ENCODE results near the gene CENPH.
"Not testable (repeated sequence)": the region's sequence is repeated elsewhere in the genome, so short reads cannot be mapped to it uniquely, and the experiment has no call there.

Gene CENPH

DNA sequence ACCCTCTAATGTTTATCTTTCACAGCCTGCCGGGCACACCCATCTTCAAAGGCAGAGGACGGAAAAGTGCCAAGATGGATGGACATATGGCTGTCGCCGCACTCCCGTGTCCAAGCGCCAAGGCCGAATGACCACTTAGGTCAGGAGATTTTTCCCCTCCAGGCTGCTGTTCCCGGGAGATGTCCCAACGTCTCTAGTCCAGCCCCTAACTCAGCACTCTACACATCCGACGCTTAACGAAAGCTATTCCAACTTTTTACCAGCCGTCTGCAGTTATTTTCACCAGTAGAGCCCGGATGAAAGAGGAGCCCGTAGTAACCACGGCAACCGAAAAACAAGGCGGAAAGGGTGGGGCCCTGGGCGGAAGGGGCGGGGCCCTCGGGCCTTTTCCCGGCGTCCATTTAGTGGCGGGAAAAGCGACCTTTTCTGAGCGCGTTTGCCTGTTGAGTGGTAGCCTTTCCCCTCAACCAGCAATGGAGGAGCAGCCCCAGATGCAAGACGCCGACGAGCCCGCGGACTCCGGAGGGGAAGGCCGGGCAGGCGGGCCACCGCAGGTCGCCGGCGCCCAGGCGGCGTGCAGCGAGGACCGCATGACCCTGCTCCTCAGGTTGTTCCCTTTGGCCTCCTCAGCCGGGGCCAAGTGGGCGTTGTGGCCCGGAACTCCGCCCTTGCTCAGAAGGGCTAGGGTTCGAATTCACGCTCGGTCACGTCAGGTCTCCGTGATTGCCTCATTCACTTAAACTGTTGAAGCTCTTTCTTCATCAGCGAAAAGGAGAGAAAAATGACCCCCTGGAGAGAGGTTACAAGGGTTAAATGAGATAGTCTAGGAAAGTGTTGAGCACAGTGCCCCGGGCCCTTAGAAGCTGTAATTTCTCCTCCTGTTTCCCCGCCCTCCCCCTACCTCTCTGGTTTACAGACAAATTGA lies at the start of gene CENPH:
CENPH (plus strand) TSS at position 422 of the 925 bp plus-strand sequence; CDS start at position 474, 52 bp downstream.
- peak; percentile 92 for DNase-seq

DNA sequence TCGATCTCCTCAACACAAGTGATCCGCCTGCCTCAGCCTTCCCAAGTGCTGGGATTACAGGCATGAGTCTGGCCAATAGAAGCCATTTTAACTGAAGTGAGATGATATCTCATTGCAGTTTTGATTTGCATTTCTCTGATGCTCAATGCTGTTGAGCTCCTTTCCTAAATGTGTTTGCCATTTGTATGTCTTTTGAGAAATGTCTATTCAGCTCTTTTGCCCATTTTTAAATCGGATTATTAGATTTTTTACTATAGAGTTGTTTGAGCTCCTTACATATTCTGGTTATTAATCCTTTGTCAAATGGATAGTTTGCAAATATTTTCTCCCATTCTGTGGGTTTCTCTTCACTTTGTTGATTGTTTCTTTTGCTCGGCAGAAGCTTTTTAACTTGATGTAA lies 49.1 kb upstream of the CENPH start:
- DNase-seq, result not testable (repeated sequence)

- no peak for DNase-seq
Measured at GRCh38 chr5:69140827-69141226, 48.6 kb upstream of the CENPH start.

GRCh38 chr5:69148576-69148975 lies 40.8 kb upstream of the CENPH start:
- not testable (repeated sequence) for DNase-seq

- DNase-seq, result no peak
Measured at GRCh38 chr5:69148981-69149675, 40.3 kb upstream of the CENPH start.

DNA sequence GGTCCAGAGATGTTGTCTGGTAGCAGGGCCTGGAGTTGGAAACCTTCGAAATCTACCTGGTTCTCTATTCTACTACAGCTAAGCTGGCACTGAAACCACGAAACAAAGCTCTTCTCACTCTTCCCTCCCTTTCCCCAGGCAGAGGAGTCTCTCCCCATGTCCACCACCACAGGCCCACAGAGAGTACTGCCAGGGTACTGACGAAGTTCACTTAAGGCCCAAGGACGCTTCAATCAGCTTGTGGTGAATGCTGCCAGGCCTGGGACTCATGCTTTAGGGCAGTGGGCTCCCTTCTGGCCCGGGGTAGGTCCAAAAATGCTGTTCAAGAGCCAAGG lies 39.7 kb upstream of the CENPH start:
- DNase-seq, result no peak

- DNase-seq, result no peak
Measured at GRCh38 chr5:69152731-69153130, 36.7 kb upstream of the CENPH start.

GRCh38 chr5:69156456-69156855 lies 32.9 kb upstream of the CENPH start:
- DNase-seq, result no peak

DNA sequence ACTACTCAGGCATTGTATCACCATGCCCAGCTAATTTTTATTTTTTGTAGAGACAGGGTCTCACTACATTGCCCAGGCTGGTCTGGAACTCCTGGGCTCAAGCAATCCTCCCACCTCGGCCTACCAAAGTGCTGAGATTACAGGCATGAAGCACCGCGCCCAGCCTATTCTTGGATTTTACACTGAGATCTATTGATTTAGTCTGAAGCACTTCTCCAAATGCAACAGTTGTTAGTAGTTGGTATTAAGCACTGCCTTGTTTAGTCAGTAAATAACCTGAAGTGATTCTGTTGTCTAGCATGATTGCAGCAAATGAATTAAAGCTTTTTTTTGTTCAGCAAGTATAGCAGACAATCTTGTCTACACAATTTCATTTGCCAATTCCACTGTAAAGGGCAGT lies 31.3 kb upstream of the CENPH start:
- DNase-seq, result no peak

- DNase-seq, result no peak
Measured at GRCh38 chr5:69160651-69161050, 28.7 kb upstream of the CENPH start.

DNA sequence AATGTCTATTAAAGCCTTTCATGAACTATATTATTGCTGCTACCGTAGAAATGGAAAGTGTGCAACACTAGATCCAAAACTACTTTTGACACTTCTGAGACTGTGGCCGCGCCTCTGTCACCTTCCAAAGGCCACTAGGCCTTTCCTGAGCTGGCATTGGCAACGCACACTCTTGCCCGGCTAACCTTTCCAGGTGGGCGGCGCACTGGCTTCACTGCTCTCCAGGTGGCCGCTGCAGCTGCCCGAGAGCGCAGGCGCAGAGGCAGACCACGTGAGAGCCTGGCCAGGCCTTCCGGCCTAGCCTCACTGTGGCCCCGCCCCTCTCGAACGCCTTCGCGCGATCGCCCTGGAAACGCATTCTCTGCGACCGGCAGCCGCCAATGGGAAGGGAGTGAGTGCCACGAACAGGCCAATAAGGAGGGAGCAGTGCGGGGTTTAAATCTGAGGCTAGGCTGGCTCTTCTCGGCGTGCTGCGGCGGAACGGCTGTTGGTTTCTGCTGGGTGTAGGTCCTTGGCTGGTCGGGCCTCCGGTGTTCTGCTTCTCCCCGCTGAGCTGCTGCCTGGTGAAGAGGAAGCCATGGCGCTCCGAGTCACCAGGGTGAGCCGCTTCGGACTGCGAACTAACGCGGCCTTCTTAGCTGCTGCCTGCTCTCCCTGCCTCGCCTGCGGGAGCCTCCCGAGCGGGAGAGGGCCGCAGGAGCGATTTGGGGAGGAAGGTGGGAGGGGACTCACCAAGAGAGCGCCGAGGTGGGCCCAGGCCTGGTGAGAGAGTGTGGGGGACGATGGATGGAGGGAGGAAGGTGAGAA lies 22.5 kb upstream of the CENPH start, which contains the start of gene CCNB1:
CCNB1 (plus strand) TSS at position 465 of the 807 bp plus-strand sequence; CDS start at position 578, 113 bp downstream.
- DNase-seq, result peak; percentile 94

- no peak for DNase-seq
Measured at GRCh38 chr5:69167493-69167855, 21.9 kb upstream of the CENPH start.

DNA sequence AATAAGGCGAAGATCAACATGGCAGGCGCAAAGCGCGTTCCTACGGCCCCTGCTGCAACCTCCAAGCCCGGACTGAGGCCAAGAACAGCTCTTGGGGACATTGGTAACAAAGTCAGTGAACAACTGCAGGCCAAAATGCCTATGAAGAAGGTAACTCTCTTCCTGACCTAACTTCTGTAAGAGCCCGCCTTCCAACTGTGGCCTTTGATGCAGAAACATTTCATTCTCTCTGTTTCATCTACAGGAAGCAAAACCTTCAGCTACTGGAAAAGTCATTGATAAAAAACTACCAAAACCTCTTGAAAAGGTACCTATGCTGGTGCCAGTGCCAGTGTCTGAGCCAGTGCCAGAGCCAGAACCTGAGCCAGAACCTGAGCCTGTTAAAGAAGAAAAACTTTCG lies 21.5 kb upstream of the CENPH start:
- no peak for DNase-seq

GRCh38 chr5:69170495-69170894 lies 18.9 kb upstream of the CENPH start:
- DNase-seq, result no peak

DNA sequence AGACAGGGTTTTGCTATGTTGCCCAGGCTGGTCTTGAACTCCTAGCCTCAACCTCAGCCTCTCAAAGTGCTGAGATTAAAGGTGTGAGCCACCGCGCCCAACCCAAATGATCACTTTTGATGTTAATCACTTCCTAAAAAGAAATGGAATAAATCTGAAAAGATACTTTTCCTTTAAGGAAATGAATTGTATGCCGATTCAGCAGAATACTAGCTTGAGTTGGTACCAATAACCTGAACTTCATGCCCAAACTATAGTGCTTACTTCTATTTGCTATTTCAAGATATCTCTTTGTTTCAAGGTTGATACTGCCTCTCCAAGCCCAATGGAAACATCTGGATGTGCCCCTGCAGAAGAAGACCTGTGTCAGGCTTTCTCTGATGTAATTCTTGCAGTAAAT lies 18.4 kb upstream of the CENPH start:
- no peak for DNase-seq

GRCh38 chr5:69181659-69182293 lies 7.6 kb upstream of the CENPH start:
- DNase-seq, result not testable (repeated sequence)

DNA sequence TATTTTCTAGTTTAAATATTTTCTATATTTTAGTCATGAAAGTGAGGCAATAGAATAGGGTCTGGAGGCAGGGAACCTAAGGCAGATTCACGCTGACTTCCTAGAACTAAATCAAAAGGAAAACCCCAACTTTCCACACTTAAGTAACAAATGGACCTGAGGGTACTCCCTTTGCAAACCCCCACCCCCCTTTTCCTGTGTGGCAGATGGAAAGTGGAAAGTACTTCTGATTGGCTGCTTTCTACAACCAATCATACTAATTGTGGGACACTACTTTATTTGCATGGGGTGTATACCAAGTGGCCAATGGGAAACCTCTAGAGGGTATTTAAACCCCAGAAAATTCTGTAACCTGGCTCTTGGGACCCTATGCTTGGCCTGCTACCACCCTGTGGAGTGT lies 4.8 kb upstream of the CENPH start:
- DNase-seq, result no peak

GRCh38 chr5:69187342-69187741 lies 2.0 kb upstream of the CENPH start:
- no peak for DNase-seq

GRCh38 chr5:69188811-69189161 lies 597 bp upstream of the CENPH start:
- no peak for DNase-seq

- DNase-seq, result no peak
Measured at GRCh38 chr5:69202497-69202896, 13.1 kb downstream of the CENPH start.

DNA sequence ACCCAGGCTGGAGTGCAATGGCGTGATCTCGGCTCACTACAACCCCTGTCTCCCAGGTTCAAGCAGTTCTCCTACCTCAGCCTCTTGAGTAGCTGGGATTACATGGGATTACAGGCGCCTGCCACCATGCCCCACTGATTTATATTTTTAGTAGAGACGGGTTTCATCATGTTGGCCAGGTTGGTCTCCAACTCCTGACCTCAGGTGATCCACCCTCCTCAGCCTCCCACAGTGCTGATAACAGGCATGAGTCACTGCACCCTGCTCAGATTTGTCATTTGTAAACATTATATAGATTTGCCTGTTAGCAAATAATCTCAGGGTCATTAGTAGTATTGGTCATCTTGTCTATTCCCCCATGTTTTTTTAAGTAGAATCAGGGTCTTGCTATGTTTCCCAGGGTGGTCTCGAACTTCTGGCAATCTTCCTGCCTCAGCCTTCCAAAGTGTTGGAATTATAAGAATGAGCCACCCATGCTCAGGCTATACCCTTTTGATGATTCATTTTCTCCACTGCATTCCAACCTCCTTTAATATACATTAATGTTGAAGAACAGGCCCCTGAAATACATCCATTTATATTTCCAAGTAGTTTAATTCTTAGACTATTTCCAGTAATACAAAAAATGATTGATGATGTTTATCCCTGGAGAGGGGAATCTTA lies 17.3 kb downstream of the CENPH start:
- no peak for DNase-seq

DNA sequence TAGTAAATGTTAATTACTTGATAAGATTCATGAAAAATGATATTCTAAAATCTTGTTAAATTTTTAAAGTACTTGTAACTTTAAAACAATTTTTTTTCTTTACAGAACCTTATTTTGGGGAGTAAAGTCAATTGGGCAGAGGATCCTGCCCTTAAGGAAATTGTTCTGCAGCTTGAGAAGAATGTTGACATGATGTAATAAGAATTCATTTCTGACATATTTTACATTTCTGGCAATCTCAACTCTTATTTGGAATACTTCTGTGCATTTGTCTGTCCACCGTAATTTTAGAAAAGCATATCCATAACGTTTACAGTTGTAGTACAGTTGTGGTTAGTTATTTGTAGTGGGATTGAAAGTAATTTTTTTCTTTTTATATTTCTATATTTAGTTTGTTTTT lies 20.2 kb downstream of the CENPH start:
- DNase-seq, result no peak

Measured in activated T-cell treated with anti-CD3 and anti-CD28 coated beads, Interleukin-2, amount 50 U/mL, for 1 hour (primary cell).